HS-5 (cell line): ENCODE results near the gene HEY2.
"Not testable (repeated sequence)": the region's sequence is repeated elsewhere in the genome, so short reads cannot be mapped to it uniquely, and the experiment has no call there.

Source experiments
- DNase-seq: peaks from one replicate; pipeline ENCODE4 v3.0.0-alpha.2; 2012; ENCODE audit warnings: low read depth

The HEY2 gene

DNA sequence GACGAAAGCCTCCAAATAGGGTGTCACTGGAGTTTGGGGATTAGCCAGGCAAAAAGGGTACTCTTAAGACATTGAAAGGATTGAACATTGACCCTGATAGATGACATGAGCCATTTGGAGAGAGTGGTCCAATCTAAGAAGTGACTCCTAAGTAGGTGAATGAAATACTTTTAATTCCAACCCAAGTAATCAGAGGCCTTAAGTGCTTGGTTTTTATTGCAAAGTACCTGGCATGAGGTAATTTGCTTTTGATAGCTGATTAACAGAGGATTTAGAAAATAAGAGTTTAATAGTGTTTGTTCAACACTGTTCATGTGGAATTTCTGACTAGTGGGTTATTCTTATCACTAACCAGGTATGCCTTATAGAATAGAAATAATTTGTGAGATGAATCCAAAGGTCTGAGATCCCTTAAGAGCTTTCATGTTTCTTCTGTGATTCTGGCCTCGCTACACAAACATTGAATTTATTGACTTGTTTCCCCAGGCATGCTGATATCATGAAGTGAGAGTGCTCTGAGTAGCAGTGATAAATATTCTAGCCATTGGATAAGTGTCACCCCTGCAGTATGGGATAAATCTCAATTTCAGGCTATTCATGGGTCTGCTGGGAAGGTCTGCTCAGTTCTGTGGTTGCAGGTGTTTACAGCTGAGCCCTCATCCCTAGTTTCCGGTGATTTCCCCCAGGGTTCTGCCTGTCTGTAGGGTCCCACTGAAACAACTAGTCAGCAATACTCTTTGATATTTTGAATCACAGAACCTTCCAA is 47.9 kb downstream of the HEY2 start:
- no peak for DNase-seq

DNA sequence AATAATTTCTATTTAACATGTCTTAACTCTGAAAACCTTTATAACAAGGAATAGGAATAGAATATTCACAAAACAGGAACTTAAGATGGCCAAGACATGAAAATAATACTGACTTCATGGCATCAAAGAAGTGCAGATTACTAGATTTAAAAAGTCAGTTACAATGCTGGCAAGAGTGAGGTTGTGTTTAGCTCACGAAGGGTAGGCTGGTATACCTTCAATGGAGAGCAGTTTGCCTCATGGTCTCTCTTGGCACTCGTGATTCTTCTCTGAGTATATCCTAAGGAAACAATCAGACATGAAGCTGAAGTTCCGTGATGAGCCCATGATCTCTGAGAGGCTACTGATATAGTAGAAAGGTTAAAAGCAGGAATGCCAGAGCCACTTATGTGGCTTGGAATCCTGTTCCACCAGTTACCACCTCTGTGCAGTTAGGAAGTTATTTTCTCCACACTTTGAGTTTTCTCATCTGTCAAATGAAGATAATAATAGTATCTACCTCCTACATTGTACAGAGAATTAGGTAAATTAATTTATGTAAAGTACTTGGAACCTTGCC is 48.5 kb downstream of the HEY2 start:
- no peak for DNase-seq

DNA sequence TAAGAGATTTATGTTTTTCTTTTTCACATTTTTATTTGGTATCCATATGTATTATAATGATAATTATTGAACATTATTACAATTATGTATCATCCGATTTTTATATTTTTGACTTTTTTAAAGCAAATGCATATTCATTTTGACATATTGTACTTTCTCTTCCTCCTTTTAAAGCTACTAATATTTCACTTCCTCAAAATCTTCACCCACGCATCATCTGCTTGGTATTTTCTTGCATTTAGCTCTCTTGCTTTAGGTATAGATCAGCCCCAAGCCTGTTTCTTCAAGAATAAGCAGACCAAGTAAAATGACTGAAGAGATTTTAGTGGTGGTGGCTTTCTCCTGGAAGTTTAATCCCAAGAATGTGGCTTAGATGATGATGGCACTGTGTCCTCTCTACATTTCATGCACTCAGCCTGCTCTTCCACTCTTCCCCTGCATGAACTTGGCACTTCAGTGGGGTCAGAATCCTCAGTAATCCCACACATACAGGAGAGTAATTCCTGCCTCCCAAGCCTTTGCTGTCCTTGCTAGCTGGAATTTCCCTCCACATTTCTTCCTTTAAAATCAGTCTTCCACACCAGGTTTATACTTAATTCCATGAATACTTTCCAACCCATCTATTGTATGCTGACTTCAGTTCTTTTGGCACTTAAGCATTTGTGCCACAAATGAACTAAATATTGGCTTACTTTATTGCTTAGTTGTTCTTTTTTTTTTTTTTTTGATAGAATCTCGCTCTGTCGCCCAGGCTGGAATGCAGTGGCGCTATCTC is 49.5 kb downstream of the HEY2 start:
- DNase-seq = no peak

DNA sequence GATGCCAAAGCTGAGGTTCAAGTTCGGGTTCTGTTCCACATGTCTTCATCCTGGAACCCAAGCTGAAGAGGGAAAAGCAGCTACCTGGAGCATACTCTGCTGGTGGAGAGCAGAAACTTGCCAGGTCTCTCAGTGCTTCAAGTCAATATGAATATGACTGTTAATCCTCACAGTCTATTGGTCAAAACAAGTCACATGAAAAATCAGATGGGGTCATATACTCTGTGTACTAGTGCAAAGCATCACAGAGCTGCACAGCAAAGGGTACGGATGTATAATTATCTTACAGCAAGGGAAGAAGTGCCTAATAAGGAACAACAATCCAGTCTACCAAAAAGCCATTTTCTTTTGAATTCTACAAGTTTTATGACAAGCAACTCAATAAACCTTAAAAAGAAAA is 53.0 kb downstream of the HEY2 start:
- no peak for DNase-seq

DNA sequence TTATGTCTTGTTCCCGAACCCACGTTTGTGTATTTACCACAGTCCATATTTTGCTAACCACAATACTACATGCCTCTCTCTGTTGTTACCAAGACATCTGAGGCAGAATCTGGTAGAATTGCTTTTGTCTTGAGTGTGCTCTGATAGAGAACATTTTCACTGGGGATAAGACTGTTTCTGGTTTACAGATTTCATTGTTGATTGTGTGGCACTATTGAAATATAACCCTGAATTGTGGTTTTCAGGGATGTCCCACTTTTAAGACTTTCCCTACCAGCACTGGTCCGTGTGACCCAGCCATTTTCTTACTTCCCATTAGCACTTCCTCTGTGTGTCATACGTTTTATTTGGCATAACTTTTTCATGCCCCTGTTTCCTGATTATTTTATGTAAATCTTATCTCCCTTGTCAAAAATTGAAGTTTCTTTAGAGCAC is 53.5 kb downstream of the HEY2 start:
- no peak for DNase-seq

DNA sequence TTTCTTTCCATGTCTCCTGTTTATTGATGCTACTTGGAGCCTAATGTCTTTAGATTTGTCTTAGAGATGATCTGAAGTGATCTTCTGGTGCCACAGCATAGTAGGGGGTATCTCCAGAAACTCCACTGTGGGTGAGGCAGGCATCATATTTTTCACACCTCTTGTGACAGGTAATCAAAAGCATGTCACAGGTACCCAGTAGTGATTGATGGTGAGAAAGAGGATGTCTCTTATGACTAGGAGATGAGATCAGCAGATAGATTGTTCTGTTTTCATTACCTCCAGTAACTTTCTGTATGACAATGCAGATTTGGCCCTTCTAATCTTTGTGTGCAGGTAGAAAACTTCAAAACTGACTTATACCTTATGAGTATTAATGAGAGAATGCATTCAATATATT is 54.8 kb downstream of the HEY2 start:
- DNase-seq = no peak

DNA sequence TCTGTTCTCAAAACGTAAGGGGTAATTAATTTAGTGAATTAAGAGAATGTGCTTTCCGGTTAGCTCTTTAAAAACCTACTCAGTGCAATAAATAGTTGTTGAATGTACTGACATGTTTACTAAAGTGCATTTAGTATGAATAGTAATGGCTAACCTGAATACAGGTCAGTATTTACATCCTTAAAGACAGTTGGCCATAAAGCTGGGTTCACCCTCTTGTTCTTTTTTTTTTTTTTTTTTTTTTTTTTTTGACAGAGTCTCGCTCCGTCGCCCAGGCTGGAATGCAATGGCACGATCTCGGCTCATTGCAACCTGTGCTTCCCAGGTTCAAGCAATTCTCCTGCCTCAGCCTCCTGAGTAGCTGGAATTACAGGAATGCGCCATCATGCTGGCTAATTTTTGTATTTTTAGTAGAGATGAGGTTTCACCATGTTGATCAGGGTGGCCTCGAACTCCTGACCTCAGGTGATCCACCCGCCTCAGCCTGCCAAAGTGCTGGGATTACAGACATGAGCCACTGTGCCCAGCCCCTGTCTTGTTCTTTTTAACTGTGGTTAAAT is 55.5 kb downstream of the HEY2 start:
- DNase-seq = not testable (repeated sequence)

DNA sequence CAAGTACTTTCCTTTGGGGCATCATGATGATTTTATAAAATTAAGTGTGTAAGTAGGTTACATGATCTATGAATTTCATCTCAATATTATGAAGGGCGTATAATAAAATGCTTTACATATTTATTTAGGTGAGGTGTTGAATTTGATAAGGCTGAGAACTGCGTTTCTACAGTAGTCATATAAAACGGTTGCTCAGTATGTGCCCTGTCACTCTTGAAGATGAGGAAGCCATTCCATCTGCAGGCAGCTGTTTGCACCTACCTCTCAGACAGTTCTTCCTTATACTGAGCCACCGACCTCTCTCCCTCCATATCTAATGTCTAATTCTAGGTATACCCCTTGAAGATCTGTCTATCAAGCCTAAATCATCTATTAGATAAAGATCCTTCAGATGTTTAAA is 57.4 kb downstream of the HEY2 start:
- no peak for DNase-seq

DNA sequence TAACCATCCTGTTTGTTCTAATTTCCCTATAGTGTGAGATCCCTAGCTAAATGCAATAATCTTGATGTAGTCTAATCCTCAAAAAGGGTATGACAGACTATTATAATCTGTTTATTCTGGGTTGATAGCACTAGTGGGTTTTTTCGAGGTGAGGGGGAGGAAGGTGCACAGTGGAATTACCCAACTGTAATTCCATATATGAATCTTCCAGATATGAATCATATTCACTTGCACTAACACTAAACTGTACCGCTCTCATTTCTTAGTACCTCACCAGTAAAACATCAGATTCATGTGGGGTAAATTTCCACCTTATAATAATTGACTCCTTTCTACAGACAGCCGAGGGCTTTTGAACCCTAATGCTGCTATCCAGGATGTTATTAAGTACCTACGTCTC is 57.9 kb downstream of the HEY2 start:
- no peak for DNase-seq

DNA sequence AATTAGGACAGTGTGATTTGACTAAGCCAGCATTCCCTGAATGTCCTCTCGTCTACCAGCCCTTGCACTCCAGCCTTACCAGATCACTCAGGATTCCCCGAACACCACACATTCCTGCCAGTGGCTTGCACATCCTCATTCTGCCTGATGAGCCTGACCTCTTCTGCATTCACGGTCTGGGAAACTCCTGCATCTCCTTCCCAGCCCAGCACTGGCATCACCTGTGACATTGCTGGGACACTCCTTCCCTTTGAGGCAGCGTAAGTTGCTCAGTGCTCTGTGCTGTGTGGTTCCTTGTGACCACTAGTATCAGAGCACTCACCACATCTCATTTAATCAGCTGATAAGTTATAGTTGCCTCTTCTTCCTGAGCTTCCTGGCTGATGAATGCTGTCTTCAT is 58.6 kb downstream of the HEY2 start:
- DNase-seq = no peak

DNA sequence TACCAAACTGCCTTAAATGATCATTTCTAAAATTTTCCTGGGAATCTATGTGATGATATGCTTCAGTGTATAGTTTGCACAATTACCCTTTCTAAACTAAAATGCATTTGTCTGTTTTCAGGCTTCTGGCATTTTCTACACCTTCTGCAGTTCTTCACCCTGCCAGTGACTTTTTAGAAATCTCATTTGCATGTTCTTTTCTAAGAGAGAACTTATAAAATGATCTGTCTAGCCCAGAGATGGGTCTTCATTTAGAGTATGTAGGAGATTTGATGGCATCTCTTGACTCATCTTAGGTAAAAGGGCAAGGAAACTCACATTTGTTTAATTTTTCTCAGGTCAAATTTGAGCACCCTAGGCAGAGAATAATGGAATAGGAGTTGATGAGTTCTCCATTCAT is 59.2 kb downstream of the HEY2 start:
- DNase-seq = no peak

DNA sequence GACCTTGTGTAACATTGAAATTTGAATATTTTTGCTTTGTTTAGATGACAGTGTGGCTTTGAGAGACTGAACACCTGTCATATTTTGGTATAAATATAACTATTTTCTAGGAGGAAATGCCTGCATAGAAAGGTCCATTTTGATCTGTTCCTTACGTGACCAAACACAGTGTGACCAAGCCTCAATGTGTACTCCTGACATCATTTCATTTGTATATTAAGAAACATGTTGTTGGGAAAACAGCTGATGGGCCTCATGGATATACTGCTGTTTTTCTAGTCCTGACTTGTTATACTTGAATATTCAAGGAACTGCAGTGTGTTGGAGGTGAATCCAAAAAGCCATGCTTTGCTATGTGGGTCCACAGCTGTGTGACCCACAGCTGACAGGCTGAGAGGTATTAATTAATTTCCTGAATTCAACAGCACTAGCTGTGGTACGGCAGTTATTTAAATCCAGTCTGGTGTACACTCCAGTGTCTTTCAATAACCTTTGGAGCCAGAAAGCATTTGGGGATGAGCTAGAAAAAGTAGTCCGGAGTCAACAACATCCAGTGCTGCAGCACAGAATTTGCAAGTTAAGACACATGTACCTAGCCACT is 60.2 kb downstream of the HEY2 start:
- DNase-seq = no peak

DNA sequence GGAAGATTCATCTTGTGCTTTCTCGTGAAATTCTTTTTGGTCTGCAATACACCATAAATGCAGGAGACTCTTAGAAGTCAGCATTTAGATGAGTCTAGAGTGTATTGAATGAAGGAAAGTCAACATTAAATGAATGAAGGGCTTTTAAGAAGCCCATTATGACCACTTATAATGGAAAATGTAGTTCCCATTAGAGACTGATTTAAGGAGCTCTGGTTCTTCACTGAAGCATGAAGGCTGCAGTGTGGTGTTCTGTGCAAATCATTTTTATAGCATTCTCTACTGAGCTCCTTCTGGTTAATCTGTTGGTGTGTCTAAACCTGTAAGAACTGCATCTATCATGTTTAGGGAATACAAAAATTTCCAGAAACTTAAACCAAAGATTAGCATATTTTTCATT is 61.0 kb downstream of the HEY2 start:
- DNase-seq = no peak
